Activated naive CD4-positive, alpha-beta T cell treated with anti-CD3 and anti-CD28 coated beads, Interleukin-2, amount 10 ng/mL, durations not matched to agents 7 days and 5 days (primary cell): ENCODE measurements around the gene RNF111.

Experiments
- CTCF ChIA-PET: fragments of 350-600 bp; sonication (Branson Sonifier 250); formaldehyde crosslinking; loops from one replicate; lab custom pipeline; 2021; ENCODE audit warnings: antibody characterized with exemption; lab: Charles Lee
- DNase-seq: peaks from one replicate; pipeline ENCODE4 v3.0.0-alpha.2; 2020
- H3K27ac Mint-ChIP-seq: one replicate; pipeline ENCODE4 v1.8.0; 2021; ENCODE audit warnings: mild to moderate bottlenecking, moderate library complexity, mixed read lengths
- H3K27me3 Mint-ChIP-seq: one replicate; pipeline ENCODE4 v1.8.0; 2021; ENCODE audit warnings: mild to moderate bottlenecking, mixed read lengths
- H3K36me3 Mint-ChIP-seq: one replicate; pipeline ENCODE4 v1.8.0; 2021; ENCODE audit warnings: mixed read lengths
- H3K4me1 Mint-ChIP-seq: one replicate; pipeline ENCODE4 v1.8.0; 2021; ENCODE audit warnings: mixed read lengths
- H3K4me3 Mint-ChIP-seq: one replicate; pipeline ENCODE4 v1.8.0; 2021; ENCODE audit warnings: mild to moderate bottlenecking, moderate library complexity, mixed read lengths
- H3K9me3 Mint-ChIP-seq: one replicate; pipeline ENCODE4 v1.8.0; 2021; ENCODE audit warnings: mixed read lengths

RNF111 gene

GRCh38 chr15:59052915-59053407, 65.5 kb downstream of the RNF111 start:
- Mint-ChIP-seq H3K4me1 (peaks cover 34% of the 10 kb centered on the region), H3K36me3 (peaks cover 53% of the 10 kb centered on the region), H3K4me3 (no peak overlapping the region), H3K27ac (peak overlapping the region; percentile 12), H3K9me3 (no peaks in the 10 kb centered on the region), H3K27me3 (no peaks in the 10 kb centered on the region)
- CTCF ChIA-PET, result no interaction called here
- DNase-seq, result no peak

GRCh38 chr15:59053482-59053881, 66.0 kb downstream of the RNF111 start:
- DNase-seq, result no peak
- no peaks in the 10 kb centered on the region for H3K9me3 Mint-ChIP-seq
- peaks cover 52% of the 10 kb centered on the region for H3K36me3 Mint-ChIP-seq
- no peaks in the 10 kb centered on the region for H3K27me3 Mint-ChIP-seq
- CTCF ChIA-PET, result no interaction called here
- peak overlapping the region; percentile 19 for H3K27ac Mint-ChIP-seq
- H3K4me3 Mint-ChIP-seq, result no peak overlapping the region
- peaks cover 34% of the 10 kb centered on the region for H3K4me1 Mint-ChIP-seq

- CTCF ChIA-PET, result interaction anchor here (0.8 kb wide), 1 partner anchor 79 kb away, joined by 4 read pairs; no protein-coding TSS in a partner anchor
- Mint-ChIP-seq H3K36me3 (peaks cover 66% of the 10 kb centered on the region), H3K4me1 (peaks cover 10% of the 10 kb centered on the region), H3K9me3 (no peaks in the 10 kb centered on the region), H3K4me3 (no peak overlapping the region), H3K27ac (no peak overlapping the region), H3K27me3 (no peaks in the 10 kb centered on the region)
- DNase-seq, result no peak
These were observed 71.7 kb downstream of the RNF111 start for GRCh38 chr15:59059076-59059597.

DNA sequence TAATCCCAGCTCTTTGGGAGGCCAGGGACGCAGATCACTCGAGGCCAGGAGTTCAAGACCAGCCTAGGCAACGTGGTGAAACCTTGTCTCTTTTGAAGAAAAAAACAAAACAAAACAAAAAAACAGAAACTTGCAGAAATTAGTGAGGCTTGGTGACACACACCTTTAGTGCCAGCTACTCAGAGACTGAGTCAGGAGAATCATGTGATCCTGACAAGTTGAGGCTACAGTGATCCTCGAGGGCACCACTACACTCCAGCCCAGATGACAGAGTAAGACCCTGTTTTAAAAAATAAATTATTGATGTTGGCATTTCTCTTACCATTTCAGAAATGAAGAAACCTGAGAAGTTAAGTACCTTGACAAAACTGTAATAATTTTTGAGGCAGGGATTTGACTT, 72.9 kb downstream of the RNF111 start:
- H3K4me3 Mint-ChIP-seq, result no peak overlapping the region
- H3K36me3 Mint-ChIP-seq, result peaks cover 64% of the 10 kb centered on the region
- no peak for DNase-seq
- CTCF ChIA-PET, result no interaction called here
- no peak overlapping the region for H3K27ac Mint-ChIP-seq
- no peaks in the 10 kb centered on the region for H3K27me3 Mint-ChIP-seq
- H3K9me3 Mint-ChIP-seq, result no peaks in the 10 kb centered on the region
- peaks cover 7% of the 10 kb centered on the region for H3K4me1 Mint-ChIP-seq

- no peaks in the 10 kb centered on the region for H3K9me3 Mint-ChIP-seq
- H3K4me3 Mint-ChIP-seq, result no peak overlapping the region
- no peak for DNase-seq
- peaks cover 7% of the 10 kb centered on the region for H3K4me1 Mint-ChIP-seq
- H3K36me3 Mint-ChIP-seq, result peaks cover 73% of the 10 kb centered on the region
- no peaks in the 10 kb centered on the region for H3K27me3 Mint-ChIP-seq
- H3K27ac Mint-ChIP-seq, result no peak overlapping the region
- CTCF ChIA-PET, result no interaction called here
These were observed 75.6 kb downstream of the RNF111 start for GRCh38 chr15:59063042-59063441.

DNA sequence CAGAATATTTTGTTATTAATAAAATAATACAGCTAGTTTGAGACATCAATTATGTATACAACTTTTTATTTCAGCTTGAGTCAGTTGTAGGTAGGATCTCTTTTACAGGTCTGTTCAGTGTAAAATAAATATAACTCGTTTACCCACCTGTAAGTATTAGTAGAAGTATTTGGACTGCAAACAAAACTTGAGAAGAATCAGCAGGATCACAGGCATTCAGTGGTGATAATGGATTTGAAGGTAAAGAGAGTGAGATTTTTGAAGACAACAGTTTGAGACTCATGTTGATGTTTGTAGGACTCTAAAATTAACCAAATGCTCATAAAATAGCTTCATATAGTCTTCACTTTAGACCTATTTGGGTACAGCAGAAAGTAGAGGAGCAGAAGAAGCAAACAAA, 82.0 kb downstream of the RNF111 start:
- Mint-ChIP-seq H3K27ac (no peak overlapping the region), H3K27me3 (no peaks in the 10 kb centered on the region), H3K36me3 (peaks cover 73% of the 10 kb centered on the region), H3K4me1 (peaks cover 11% of the 10 kb centered on the region), H3K9me3 (no peaks in the 10 kb centered on the region), H3K4me3 (no peak overlapping the region)
- no peak for DNase-seq
- CTCF ChIA-PET, result no interaction called here

DNA sequence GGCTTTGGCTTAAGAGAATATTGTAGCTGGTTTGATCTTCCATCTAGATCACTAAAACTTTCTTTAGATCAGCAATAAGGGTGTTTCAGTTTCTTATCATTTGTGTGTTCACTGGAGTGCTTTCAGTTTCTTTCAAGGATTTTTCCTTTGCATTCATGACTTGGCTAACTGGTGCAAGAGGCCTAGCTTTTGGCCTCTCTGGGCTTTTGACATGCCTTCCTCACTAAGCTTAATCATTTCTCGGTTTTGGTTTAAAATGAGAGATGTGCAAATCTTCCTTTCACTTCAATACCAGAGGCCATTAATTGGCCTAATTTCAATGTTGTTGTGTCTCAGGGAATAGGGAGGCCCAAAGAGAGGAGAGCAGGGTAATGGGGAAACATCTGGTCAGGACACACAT, 87.1 kb downstream of the RNF111 start:
- peaks cover 15% of the 10 kb centered on the region for H3K4me1 Mint-ChIP-seq
- no peaks in the 10 kb centered on the region for H3K9me3 Mint-ChIP-seq
- DNase-seq, result no peak
- H3K36me3 Mint-ChIP-seq, result peaks cover 57% of the 10 kb centered on the region
- no peak overlapping the region for H3K4me3 Mint-ChIP-seq
- H3K27me3 Mint-ChIP-seq, result no peaks in the 10 kb centered on the region
- peak overlapping the region; percentile 74 for H3K27ac Mint-ChIP-seq
- CTCF ChIA-PET, result interaction anchor here (1.2 to 1.8 kb wide), 2 partner anchors 8 to 11 kb away, joined by 3 to 5 read pairs; no protein-coding TSS in a partner anchor

DNA sequence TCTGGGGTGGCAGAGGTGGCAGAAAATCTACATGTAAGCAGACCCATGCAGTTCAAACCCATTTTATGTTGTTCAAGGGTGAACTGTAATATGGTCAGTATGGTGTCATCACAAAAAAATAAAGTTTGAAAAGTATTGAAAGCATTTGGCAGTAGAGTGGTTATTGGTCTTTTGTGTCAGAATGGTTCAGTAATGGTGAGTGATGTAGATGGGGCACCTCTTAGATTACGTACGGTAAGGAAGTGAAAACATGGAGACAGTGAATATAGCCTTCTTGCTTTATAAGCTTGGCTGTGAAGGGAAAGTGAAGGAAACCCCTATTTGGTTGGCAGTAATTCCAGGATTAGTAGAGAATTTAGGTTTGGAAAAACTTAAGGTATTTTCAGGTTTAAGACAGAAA, 100.3 kb downstream of the RNF111 start:
- H3K27ac Mint-ChIP-seq, result no peak overlapping the region
- DNase-seq, result no peak
- peaks cover 44% of the 10 kb centered on the region for H3K36me3 Mint-ChIP-seq
- H3K27me3 Mint-ChIP-seq, result no peaks in the 10 kb centered on the region
- CTCF ChIA-PET, result no interaction called here
- no peaks in the 10 kb centered on the region for H3K9me3 Mint-ChIP-seq
- no peak overlapping the region for H3K4me3 Mint-ChIP-seq
- no peaks in the 10 kb centered on the region for H3K4me1 Mint-ChIP-seq

GRCh38 chr15:59094077-59094476, 106.6 kb downstream of the RNF111 start:
- CTCF ChIA-PET, result no interaction called here
- no peaks in the 10 kb centered on the region for H3K27me3 Mint-ChIP-seq
- no peak overlapping the region for H3K4me3 Mint-ChIP-seq
- H3K9me3 Mint-ChIP-seq, result no peaks in the 10 kb centered on the region
- H3K27ac Mint-ChIP-seq, result no peak overlapping the region
- H3K36me3 Mint-ChIP-seq, result peaks cover 48% of the 10 kb centered on the region
- peaks cover 12% of the 10 kb centered on the region for H3K4me1 Mint-ChIP-seq
- no peak for DNase-seq

- no peak for DNase-seq
- H3K4me3 Mint-ChIP-seq, result no peak overlapping the region
- no peaks in the 10 kb centered on the region for H3K9me3 Mint-ChIP-seq
- no peaks in the 10 kb centered on the region for H3K27me3 Mint-ChIP-seq
- CTCF ChIA-PET, result no interaction called here
- H3K27ac Mint-ChIP-seq, result no peak overlapping the region
- peaks cover 26% of the 10 kb centered on the region for H3K4me1 Mint-ChIP-seq
- H3K36me3 Mint-ChIP-seq, result peaks cover 46% of the 10 kb centered on the region
These were observed 109.0 kb downstream of the RNF111 start for GRCh38 chr15:59096429-59096828.

GRCh38 chr15:59099162-59099685, 111.8 kb downstream of the RNF111 start:
- peaks cover 38% of the 10 kb centered on the region for H3K36me3 Mint-ChIP-seq

GRCh38 chr15:59104602-59104911, 117.1 kb downstream of the RNF111 start:
- CTCF ChIA-PET, result no interaction called here
- Mint-ChIP-seq H3K27me3 (no peaks in the 10 kb centered on the region), H3K9me3 (no peaks in the 10 kb centered on the region), H3K4me1 (peaks cover 55% of the 10 kb centered on the region), H3K36me3 (peaks cover 42% of the 10 kb centered on the region), H3K27ac (peak overlapping the region; percentile 100), H3K4me3 (peak overlapping the region; percentile 97)
- no peak for DNase-seq

More at GRCh38 chr15:59099162-59099685, 111.8 kb downstream of the RNF111 start:
- Mint-ChIP-seq H3K4me3 (peak overlapping the region; percentile 61), H3K4me1 (peaks cover 33% of the 10 kb centered on the region), H3K27me3 (no peaks in the 10 kb centered on the region), H3K9me3 (no peaks in the 10 kb centered on the region), H3K27ac (peak overlapping the region; percentile 88)
- DNase-seq, result no peak
- CTCF ChIA-PET, result no interaction called here

GRCh38 chr15:59104912-59105732, 117.7 kb downstream of the RNF111 start, which contains the start of gene CCNB2:
Gene CCNB2, plus strand, starts transcription at chr15:59105146. Its CDS starts 123 bp downstream, at chr15:59105269.
- peak; percentile 92 for DNase-seq
- no peaks in the 10 kb centered on the region for H3K27me3 Mint-ChIP-seq
- peaks cover 41% of the 10 kb centered on the region for H3K36me3 Mint-ChIP-seq
- H3K4me3 Mint-ChIP-seq, result peak within 1 kb of the TSS; percentile 97
- peak within 1 kb of the TSS; percentile 100 for H3K27ac Mint-ChIP-seq
- no peaks in the 10 kb centered on the region for H3K9me3 Mint-ChIP-seq
- CTCF ChIA-PET, result no interaction called here
- H3K4me1 Mint-ChIP-seq, result peaks cover 51% of the 10 kb centered on the region

GRCh38 chr15:59105854-59106253, 118.4 kb downstream of the RNF111 start:
- no peaks in the 10 kb centered on the region for H3K27me3 Mint-ChIP-seq
- H3K27ac Mint-ChIP-seq, result peak overlapping the region; percentile 100
- H3K4me3 Mint-ChIP-seq, result peak overlapping the region; percentile 97
- peaks cover 45% of the 10 kb centered on the region for H3K36me3 Mint-ChIP-seq
- H3K4me1 Mint-ChIP-seq, result peaks cover 56% of the 10 kb centered on the region
- CTCF ChIA-PET, result interaction anchor here (1.3 kb wide), 1 partner anchor 13 kb away, joined by 3 read pairs; no protein-coding TSS in a partner anchor
- H3K9me3 Mint-ChIP-seq, result no peaks in the 10 kb centered on the region
- no peak for DNase-seq
